ENCODE data around the gene HIVEP1.

Gene HIVEP1

GRCh38 chr6:12111363-12111670 lies 99.2 kb downstream of the HIVEP1 start:
- FAIRE-seq (no peak), DNase-seq (ENCODE audit: insufficient read length, low spot score) (no peak)

- no peak for FAIRE-seq
- DNase-seq (ENCODE audit: insufficient read length, low spot score) = no peak
Observed at GRCh38 chr6:12112540-12113189, 100.6 kb downstream of the HIVEP1 start.

DNA sequence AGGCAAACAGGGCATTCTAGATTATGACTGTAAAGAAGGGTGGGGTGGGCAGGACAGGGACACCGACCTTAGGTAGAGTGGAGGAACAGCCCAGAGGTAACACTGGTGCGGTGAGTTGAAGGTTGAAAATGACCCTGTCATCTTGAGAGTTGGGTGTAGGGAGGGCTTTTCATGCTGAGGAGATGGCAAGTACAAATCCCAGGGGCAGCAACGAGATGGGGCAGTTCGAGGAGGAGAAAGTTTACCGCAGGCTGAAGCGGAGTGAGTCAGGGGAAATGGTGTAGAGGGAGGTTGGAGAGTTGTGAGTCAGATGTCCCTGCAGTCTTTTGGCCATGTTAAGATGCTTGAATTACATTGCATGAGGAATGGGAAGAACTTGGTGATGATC lies 101.1 kb downstream of the HIVEP1 start:
- FAIRE-seq (peak; percentile 80), DNase-seq (ENCODE audit: insufficient read length, low spot score) (no peak)

DNA sequence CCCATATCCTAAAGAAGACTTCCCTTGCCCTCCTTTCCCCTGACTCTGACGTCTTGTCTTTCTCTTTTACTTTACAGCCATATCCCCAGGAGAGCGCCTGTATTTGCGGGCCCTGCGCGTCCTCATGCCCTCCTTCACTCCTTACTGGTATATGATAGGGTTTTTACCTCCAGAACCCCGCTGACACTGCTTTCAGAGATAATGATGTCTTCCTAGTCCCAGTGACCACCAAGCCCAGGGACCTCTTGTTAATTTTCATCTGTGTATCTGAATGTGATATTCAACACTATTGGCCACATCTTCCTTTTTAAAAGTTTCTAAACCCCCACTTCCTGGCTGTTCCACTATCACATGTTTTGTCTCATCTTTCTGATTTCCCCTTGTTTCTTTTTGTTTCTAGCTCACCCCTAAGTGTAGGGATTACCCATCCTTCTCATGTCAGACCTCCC lies 102.0 kb downstream of the HIVEP1 start:
- DNase-seq (ENCODE audit: insufficient read length, low spot score) (no peak), FAIRE-seq (peak; percentile 94)

GRCh38 chr6:12115001-12115400 lies 102.9 kb downstream of the HIVEP1 start:
- FAIRE-seq (no peak), DNase-seq (ENCODE audit: insufficient read length, low spot score) (no peak)

DNA sequence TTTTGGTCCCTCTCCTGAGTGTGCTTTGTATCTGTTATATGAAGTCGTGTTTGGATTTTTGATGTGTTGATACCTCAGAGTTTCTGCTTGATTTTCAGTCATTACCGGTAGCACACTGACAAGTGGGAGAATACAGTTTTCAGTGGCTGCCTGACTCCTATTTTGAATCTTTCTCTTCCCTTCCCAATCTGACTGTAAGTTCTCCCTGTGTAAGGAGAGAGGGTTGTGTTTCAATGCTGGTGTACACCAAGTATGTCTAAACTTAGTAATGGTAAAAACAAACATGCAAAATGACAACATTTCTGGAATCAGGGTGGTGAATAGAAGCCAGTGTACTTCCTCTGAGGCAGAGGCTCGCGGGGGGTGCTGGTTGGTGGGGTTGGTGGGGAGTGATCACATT lies 103.4 kb downstream of the HIVEP1 start:
- DNase-seq (ENCODE audit: insufficient read length, low spot score) (no peak), FAIRE-seq (peak; percentile 86)

DNA sequence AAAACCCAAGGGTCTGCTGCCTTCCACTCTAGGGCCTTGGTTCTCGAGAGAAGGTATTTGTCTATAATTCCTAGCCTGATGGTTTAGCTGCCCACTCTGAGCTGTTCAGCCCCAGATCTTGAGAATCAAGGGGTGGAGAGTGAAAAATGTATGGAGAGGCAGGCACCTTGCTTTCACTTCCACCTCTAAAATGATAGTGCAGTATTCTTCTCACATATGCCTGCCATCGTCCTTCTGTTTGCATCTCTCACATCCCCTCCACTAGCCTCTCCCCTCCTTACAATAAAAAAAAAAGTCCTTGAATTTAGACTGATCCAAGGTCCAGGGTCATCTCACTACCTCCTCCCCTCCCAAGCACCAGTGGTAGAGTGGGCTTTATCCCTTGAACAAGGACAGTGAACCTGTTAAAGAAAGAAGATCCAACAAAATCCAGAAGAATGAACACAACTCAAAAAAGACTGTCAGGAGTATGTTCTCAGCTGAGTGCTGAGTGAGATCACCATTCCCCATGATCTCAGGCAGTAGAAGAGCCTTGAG lies 104.2 kb downstream of the HIVEP1 start:
- peak; percentile 90 for FAIRE-seq
- no peak for DNase-seq (ENCODE audit: insufficient read length, low spot score)

DNA sequence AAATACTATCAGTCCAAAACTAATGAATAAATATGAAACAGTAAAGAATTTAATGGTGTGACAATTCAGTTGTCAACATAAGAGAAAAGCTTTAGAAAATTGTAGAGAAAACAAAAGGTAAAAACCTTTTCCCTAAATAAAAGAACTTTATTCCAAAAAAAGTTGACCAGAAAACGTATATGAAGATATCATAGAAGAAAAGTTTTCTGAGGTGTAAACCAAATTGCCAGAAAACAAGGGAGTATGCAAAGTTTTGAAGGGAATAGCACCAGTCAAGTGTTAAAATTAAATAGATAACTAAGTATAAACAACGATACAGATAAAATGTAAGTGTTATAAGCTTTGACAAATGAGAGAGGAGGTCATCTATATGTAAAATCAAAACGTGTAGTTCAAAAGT lies 104.9 kb downstream of the HIVEP1 start:
- DNase-seq (ENCODE audit: insufficient read length, low spot score) = no peak
- peak; percentile 42 for FAIRE-seq

DNA sequence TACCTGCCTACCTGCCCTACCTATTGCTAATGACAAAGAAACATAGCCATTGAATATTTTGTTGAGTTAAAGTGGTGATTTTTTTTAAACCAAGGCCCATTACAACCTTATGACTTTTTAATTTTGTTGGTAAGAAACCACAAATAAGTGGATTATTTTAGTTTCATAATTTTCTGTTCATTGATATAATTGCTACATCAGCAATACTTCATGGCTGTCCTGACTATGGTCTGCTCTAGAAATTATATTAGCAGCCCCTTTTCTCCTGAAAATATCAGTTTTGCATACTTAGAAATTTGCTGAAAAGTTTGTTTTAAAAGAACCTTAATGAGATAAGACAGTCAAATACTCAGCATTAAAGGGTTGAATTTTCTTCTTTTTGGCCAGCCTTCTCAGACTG lies 106.5 kb downstream of the HIVEP1 start:
- DNase-seq (ENCODE audit: insufficient read length, low spot score) (no peak), FAIRE-seq (peak; percentile 59)

GRCh38 chr6:12119085-12119588 lies 107.0 kb downstream of the HIVEP1 start:
- DNase-seq (ENCODE audit: insufficient read length, low spot score) (no peak), FAIRE-seq (peak; percentile 98)

DNA sequence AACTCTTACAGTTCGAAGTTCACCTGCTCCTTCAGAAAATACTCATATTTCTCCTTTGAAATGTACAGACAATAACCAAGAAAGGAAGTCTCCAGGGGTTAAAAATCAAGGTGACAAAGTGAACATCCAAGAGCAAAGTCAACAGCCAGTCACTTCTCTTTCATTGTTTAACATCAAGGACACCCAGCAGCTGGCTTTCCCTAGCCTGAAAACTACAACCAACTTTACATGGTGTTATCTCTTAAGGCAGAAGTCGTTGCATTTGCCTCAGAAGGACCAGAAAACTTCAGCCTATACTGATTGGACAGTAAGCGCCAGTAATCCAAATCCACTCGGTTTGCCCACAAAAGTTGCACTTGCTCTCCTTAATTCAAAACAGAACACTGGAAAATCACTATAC lies 113.3 kb downstream of the HIVEP1 start:
- FAIRE-seq = no peak
- no peak for DNase-seq (ENCODE audit: insufficient read length, low spot score)

DNA sequence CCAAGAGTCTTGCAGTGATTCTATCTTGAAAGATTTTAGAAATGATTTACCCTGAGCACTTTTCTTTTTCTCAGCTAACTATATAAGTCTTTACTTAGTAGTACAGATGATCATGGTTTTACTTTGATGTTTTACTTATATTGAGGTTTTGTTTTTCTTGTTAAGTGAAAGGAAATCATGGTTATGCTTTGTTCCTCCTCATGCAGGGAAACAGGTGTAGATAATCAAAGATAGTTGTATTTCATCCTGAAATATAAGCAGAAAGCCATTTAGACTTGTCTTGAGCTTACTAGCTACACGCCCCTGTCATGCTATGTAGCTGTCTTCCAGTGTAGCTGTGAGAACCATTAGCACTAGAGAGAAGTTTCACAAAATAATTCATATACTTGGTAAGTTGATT lies 113.9 kb downstream of the HIVEP1 start:
- FAIRE-seq = no peak

GRCh38 chr6:12129523-12129922 lies 117.4 kb downstream of the HIVEP1 start:
- FAIRE-seq = no peak
- DNase-seq (ENCODE audit: insufficient read length, low spot score) = no peak

More for the DNA sequence above, 113.9 kb downstream of the HIVEP1 start:
- DNase-seq (ENCODE audit: insufficient read length, low spot score) = no peak

DNA sequence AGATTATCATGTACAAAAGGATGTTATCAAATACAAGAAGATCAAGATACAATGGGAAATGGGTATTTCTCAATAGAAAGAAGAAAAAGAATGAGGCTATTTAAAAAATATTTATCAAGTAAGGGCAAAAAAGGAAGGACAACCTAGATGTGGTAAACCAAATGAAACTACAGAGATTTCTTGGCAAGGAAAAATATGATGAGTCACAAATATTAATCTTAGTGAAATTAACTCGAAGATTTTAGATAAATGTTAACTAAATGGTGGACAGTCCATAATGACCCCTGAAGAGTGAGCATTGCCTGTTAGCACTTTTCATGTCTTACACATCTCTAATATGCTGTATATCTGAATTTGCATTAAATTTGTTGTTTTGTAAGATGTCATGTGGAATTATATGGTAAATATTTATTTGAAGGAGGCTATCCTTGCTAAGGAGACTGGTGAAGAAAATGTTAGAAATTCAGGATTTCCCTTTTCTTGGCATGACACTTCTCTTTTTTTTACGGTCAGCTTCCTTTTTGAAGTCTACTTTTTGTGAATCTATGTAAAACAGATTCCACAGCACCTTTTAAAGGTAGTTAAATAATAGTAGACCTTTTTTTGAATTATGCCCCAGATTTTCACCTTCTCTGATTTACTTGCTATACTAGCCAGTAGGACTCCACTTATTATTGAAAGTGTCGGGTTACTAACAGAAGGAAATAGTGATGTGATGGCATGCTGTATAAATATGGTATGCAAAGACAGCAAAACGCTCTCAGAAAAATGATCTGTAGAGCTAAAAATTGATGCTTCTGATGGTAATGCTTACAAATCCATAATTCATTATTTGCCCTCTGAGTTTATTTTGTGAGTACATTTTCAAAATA lies 120.5 kb downstream of the HIVEP1 start:
- FAIRE-seq (no peak), DNase-seq (ENCODE audit: insufficient read length, low spot score) (no peak)

DNA sequence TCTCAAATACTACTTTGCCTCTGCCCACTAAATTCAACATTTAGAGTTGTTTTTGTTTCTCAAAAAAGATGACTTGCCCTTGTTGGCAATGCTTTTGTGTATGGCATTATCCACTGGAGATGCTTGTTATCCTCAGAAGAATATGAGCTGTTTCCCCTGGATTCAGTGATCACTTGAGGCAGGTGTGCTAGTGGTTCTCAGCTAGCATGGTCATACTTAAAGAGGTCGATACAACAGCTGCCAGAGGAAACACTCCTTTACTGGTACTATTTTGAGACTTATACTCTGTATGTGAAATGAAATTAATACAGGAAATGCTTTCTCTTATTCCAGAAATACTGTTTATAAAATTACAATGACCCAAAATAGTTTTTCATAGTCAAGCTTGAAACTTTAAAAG lies 122.5 kb downstream of the HIVEP1 start:
- FAIRE-seq (no peak), DNase-seq (ENCODE audit: insufficient read length, low spot score) (no peak)

GRCh38 chr6:12134991-12135390 lies 122.9 kb downstream of the HIVEP1 start:
- no peak for FAIRE-seq
- no peak for DNase-seq (ENCODE audit: insufficient read length, low spot score)

- FAIRE-seq (no peak), DNase-seq (ENCODE audit: insufficient read length, low spot score) (no peak)
Observed at GRCh38 chr6:12136905-12137304, 124.8 kb downstream of the HIVEP1 start.

DNA sequence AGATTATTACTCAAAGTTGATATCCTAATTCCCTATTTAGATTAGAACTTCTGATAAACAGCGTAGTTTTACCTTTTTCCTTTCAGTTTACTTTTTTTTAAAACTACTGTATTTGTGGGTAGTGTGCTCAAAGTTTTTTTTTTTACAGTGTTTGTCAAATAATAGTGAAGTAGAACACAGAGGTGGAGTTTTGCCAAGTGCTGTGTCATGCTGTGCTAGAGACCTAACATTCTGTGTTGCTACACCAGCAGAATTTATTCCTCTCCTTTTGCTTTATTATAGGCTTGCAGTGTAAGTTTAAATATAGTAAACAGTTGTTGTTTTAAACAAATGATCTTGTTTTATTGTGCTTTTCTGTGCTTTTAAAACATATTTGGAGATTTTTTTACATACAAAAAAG lies 125.4 kb downstream of the HIVEP1 start:
- DNase-seq (ENCODE audit: insufficient read length, low spot score) (no peak), FAIRE-seq (no peak)

GRCh38 chr6:12138381-12138780 lies 126.3 kb downstream of the HIVEP1 start:
- no peak for FAIRE-seq
- no peak for DNase-seq (ENCODE audit: insufficient read length, low spot score)

GRCh38 chr6:12138936-12139335 lies 126.8 kb downstream of the HIVEP1 start:
- no peak for FAIRE-seq
- no peak for DNase-seq (ENCODE audit: insufficient read length, low spot score)

DNA sequence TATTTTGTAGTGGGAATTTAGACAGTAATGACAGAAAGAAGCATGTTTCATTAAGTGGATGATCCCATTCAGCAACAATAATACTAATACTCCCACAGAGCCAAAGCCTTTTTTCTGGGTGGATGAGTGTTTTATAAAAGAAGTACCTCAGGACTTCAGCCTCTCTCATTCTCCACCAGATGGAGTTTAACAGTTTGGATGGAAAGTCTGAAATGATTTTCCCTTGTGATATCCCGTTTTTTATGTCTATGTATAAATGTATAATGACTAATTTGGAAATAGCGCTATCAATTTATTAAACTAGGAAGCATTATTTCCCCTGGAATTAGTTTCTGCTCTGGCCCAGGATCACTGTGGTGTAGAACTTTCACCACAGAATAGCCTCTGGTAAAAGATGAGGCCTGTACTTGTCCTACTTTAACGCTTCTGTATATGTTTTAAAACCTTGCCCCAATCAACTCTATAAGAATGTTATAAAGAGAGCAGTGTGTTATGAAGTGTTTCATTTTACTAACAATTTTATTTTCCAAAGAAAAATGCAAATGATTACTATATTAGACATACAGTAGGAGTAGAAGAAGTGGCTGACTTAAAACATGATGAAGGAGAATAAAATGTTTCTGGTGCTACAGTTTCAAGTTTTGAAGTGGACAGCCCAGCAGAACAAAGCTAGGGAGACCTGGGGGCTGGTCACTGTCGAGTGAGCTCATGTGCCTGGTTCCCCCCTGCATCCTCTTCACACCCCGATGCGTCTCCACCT lies 135.6 kb downstream of the HIVEP1 start:
- no peak for FAIRE-seq
- DNase-seq (ENCODE audit: insufficient read length, low spot score) = no peak
